Neuronal stem cell (in vitro differentiated cells): ENCODE data around the gene TOM1L2.

Experiments used
- DNase-seq: peaks from one replicate; pipeline ENCODE4 v3.0.0-alpha.2; 2013; ENCODE audit warnings: low spot score
- H2AFZ ChIP-seq: one replicate; pipeline ENCODE4 v1.6.1; 2013; ENCODE audit warnings: mild to moderate bottlenecking, low read length, inconsistent platforms
- H2AK5ac ChIP-seq: 2 replicates; pipeline ENCODE4 v1.6.1; 2013; ENCODE audit warnings: low read depth, mild to moderate bottlenecking, inconsistent platforms, low read length, moderate library complexity, mixed read lengths
- H2BK120ac ChIP-seq: 2 replicates; pipeline ENCODE4 v1.6.1; 2013; ENCODE audit warnings: low read depth, mild to moderate bottlenecking, inconsistent platforms, low read length, moderate library complexity, mixed read lengths
- H2BK12ac ChIP-seq: one replicate; pipeline ENCODE4 v1.6.1; 2013; ENCODE audit warnings: low read length, inconsistent platforms
- H2BK15ac ChIP-seq: 2 replicates; pipeline ENCODE4 v1.6.1; 2013; ENCODE audit warnings: mild to moderate bottlenecking, low read length, inconsistent platforms, mixed read lengths
- H2BK5ac ChIP-seq: one replicate; pipeline ENCODE4 v1.6.1; 2013; ENCODE audit warnings: inconsistent platforms, mild to moderate bottlenecking, low read length, moderate library complexity
- H3K14ac ChIP-seq: one replicate; pipeline ENCODE4 v1.6.1; 2013; ENCODE audit warnings: low read length, inconsistent platforms
- H3K18ac ChIP-seq: 2 replicates; pipeline ENCODE4 v1.6.1; 2013; ENCODE audit warnings: low read length, inconsistent platforms
- H3K23ac ChIP-seq: 2 replicates; pipeline ENCODE4 v1.6.1; 2013; ENCODE audit warnings: low read depth, mild to moderate bottlenecking, mixed read lengths, low read length, inconsistent platforms; ENCODE audit not compliant: poor library complexity
- H3K27ac ChIP-seq: replicated peaks from 3 replicates; pipeline ENCODE4 v1.5.1; 2013; ENCODE audit warnings: low read length, inconsistent platforms
- H3K27me3 ChIP-seq, 3 experiments: 2 replicates each; pipeline ENCODE4 v1.6.1; 2013; ENCODE audit warnings: low read length in 3 of 3, mild to moderate bottlenecking in 2 of 3, inconsistent platforms in 1 of 3, low read depth in 1 of 3, mixed read lengths in 1 of 3, moderate library complexity in 1 of 3; ENCODE audit not compliant: control insufficient read depth in 3 of 3, insufficient read depth in 3 of 3
- H3K36me3 ChIP-seq, 2 donors: replicated peaks in 1 of 2; 2 replicates each; pipeline ENCODE4 v1.6.1; 2013; ENCODE audit warnings: low read length in 2 of 2; ENCODE audit not compliant: control insufficient read depth in 2 of 2, insufficient read depth in 2 of 2
- H3K4ac ChIP-seq: 2 replicates; pipeline ENCODE4 v1.6.1; 2013; ENCODE audit warnings: inconsistent platforms, mild to moderate bottlenecking, low read length, moderate library complexity
- H3K4me1 ChIP-seq, 2 donors: 1 replicate in 1 of 2; 2 replicates in 1 of 2; pipeline ENCODE4 v1.6.1; 2013; ENCODE audit warnings: low read length in 2 of 2, low read depth in 1 of 2; ENCODE audit not compliant: control insufficient read depth in 2 of 2, insufficient read depth in 1 of 2
- H3K4me2 ChIP-seq: one replicate; pipeline ENCODE4 v1.6.1; 2013; ENCODE audit warnings: mild to moderate bottlenecking, low read length, inconsistent platforms; ENCODE audit not compliant: insufficient read depth, poor library complexity, severe bottlenecking
- H3K4me3 ChIP-seq, 2 donors: 2 replicates each; pipeline ENCODE4 v1.5.1; 2013; ENCODE audit warnings: low read length in 2 of 2, mild to moderate bottlenecking in 2 of 2, inconsistent platforms in 1 of 2, moderate library complexity in 1 of 2
- H3K79me1 ChIP-seq: one replicate; pipeline ENCODE4 v1.6.1; 2013; ENCODE audit warnings: low read depth, mild to moderate bottlenecking, inconsistent platforms, low read length, moderate library complexity
- H3K9ac ChIP-seq: one replicate; pipeline ENCODE4 v1.6.1; 2013; ENCODE audit warnings: mild to moderate bottlenecking, low read depth, low read length, inconsistent platforms; ENCODE audit not compliant: poor library complexity
- H3K9me3 ChIP-seq, 2 donors: replicated peaks in 1 of 2; 2 replicates each; pipeline versions ENCODE3 to v1.6.1; 2013; ENCODE audit warnings: low read length in 2 of 2, mild to moderate bottlenecking in 2 of 2, inconsistent platforms in 1 of 2, low read depth in 1 of 2, mixed read lengths in 1 of 2, moderate library complexity in 1 of 2; ENCODE audit not compliant: control insufficient read depth in 2 of 2, insufficient read depth in 1 of 2
- H4K8ac ChIP-seq: one replicate; pipeline ENCODE4 v1.6.1; 2013; ENCODE audit warnings: low read depth, mild to moderate bottlenecking, inconsistent platforms, low read length, moderate library complexity
- H4K91ac ChIP-seq: one replicate; pipeline ENCODE4 v1.6.1; 2013; ENCODE audit warnings: low read length, low read depth, mild to moderate bottlenecking, inconsistent platforms; ENCODE audit not compliant: poor library complexity
- WGBS, 2 donors: extraction: QIAGEN DNeasy Blood & Tissue Kit; methylation state at CpG; one replicate each; pipeline ENCODE4 v1.1.7; 2013; ENCODE audit warnings: missing lambda C conversion rate in 2 of 2, mixed read lengths in 1 of 2; ENCODE audit not compliant: insufficient read length in 2 of 2, insufficient replicate concordance in 1 of 2; ENCODE audit errors: extremely low coverage in 2 of 2; 5-methylcytosine and 5-hydroxymethylcytosine counted together

Gene TOM1L2

GRCh38 chr17:17815062-17815406 lies 157.2 kb downstream of the TOM1L2 start:
- H2BK120ac ChIP-seq = no peak overlapping the region
- no peak overlapping the region for H3K27ac ChIP-seq
- H3K27me3 ChIP-seq = no peaks in the 10 kb centered on the region
- H2AFZ ChIP-seq = no peak overlapping the region
- H3K79me1 ChIP-seq = peaks cover 9% of the 10 kb centered on the region
- no peak overlapping the region for H2BK15ac ChIP-seq
- H3K9ac ChIP-seq = no peak overlapping the region
- no peak overlapping the region for H2BK12ac ChIP-seq
- H3K23ac ChIP-seq = no peak overlapping the region
- H2AK5ac ChIP-seq = no peak overlapping the region
- H3K4me1 ChIP-seq = peaks cover 27 to 28% of the 10 kb centered on the region in 2 donors
- no peak for DNase-seq
- no peak overlapping the region for H4K8ac ChIP-seq
- H3K4me3 ChIP-seq = no peak overlapping the region
- H2BK5ac ChIP-seq = peak overlapping the region; percentile 49
- no peak overlapping the region for H4K91ac ChIP-seq
- H3K18ac ChIP-seq = no peak overlapping the region
- no CpG with 5 or more reads among the region's 8 CpGs for WGBS, 2 donors
- H3K36me3 ChIP-seq = peaks cover 69 to 74% of the 10 kb centered on the region in 2 donors
- no peaks in the 10 kb centered on the region for H3K9me3 ChIP-seq
- no peak overlapping the region for H3K4me2 ChIP-seq
- H3K14ac ChIP-seq = no peak overlapping the region
- no peak overlapping the region for H3K4ac ChIP-seq

GRCh38 chr17:17814162-17815061 lies 157.8 kb downstream of the TOM1L2 start:
- no peak overlapping the region for H2AK5ac ChIP-seq
- H3K14ac ChIP-seq = peak overlapping the region; percentile 38
- no peak overlapping the region for H2BK120ac ChIP-seq
- peak overlapping the region; percentile 49 for H2BK5ac ChIP-seq
- WGBS, 2 donors = no CpG with 5 or more reads among the region's 20 CpGs
- no peak overlapping the region for H3K27ac ChIP-seq
- H3K27me3 ChIP-seq = no peaks in the 10 kb centered on the region
- no peak overlapping the region for H2AFZ ChIP-seq
- H2BK12ac ChIP-seq = peak overlapping the region; percentile 36
- H3K4me3 ChIP-seq = no peak overlapping the region
- no peaks in the 10 kb centered on the region for H3K9me3 ChIP-seq
- peak overlapping the region; percentile 73 for H3K23ac ChIP-seq
- no peak overlapping the region for H2BK15ac ChIP-seq
- no peak overlapping the region for H3K4me2 ChIP-seq
- H4K91ac ChIP-seq = no peak overlapping the region
- H3K18ac ChIP-seq = no peak overlapping the region
- peaks cover 24 to 28% of the 10 kb centered on the region in 2 donors for H3K4me1 ChIP-seq
- peaks cover 65 to 68% of the 10 kb centered on the region in 2 donors for H3K36me3 ChIP-seq
- no peak overlapping the region for H3K4ac ChIP-seq
- peaks cover 6% of the 10 kb centered on the region for H3K79me1 ChIP-seq
- DNase-seq = no peak
- no peak overlapping the region for H3K9ac ChIP-seq
- H4K8ac ChIP-seq = no peak overlapping the region

- H3K4me1 ChIP-seq = peaks cover 24 to 33% of the 10 kb centered on the region in 2 donors
- no CpG with 5 or more reads among the region's 16 CpGs for WGBS, 2 donors
- no peak for DNase-seq
Observed at GRCh38 chr17:17813725-17814095, 158.5 kb downstream of the TOM1L2 start.

GRCh38 chr17:17813055-17813724 lies 159.0 kb downstream of the TOM1L2 start:
- Histone ChIP-seq H2BK120ac (no peak overlapping the region), H3K4ac (no peak overlapping the region), H4K91ac (no peak overlapping the region), H2AK5ac (no peak overlapping the region), H4K8ac (no peak overlapping the region), H2BK15ac (no peak overlapping the region), H3K18ac (peak overlapping the region; percentile 23), H3K23ac (peak overlapping the region; percentile 75), H2AFZ (no peak overlapping the region), H3K27me3 (no peaks in the 10 kb centered on the region), H2BK12ac (no peak overlapping the region), H3K4me1 (peaks cover 22 to 29% of the 10 kb centered on the region in 2 donors), H3K36me3 (peaks cover 53 to 66% of the 10 kb centered on the region in 2 donors), H2BK5ac (no peak overlapping the region), H3K14ac (peak overlapping the region; percentile 77), H3K9me3 (no peaks in the 10 kb centered on the region), H3K4me2 (no peak overlapping the region), H3K79me1 (peaks cover 6% of the 10 kb centered on the region), H3K4me3 (no peak overlapping the region), H3K9ac (no peak overlapping the region), H3K27ac (no peak overlapping the region)
- no CpG with 5 or more reads among the region's 25 CpGs for WGBS, 2 donors
- DNase-seq = no peak

More at GRCh38 chr17:17813725-17814095, 158.5 kb downstream of the TOM1L2 start:
- no peak overlapping the region for H2BK5ac ChIP-seq
- H2BK15ac ChIP-seq = no peak overlapping the region
- no peak overlapping the region for H2BK120ac ChIP-seq
- H3K36me3 ChIP-seq = peaks cover 58 to 67% of the 10 kb centered on the region in 2 donors
- peaks cover 6% of the 10 kb centered on the region for H3K79me1 ChIP-seq
- H3K23ac ChIP-seq = peak overlapping the region; percentile 75
- H3K18ac ChIP-seq = no peak overlapping the region
- no peak overlapping the region for H3K27ac ChIP-seq
- no peak overlapping the region for H3K9ac ChIP-seq
- no peak overlapping the region for H4K8ac ChIP-seq
- no peak overlapping the region for H3K4me2 ChIP-seq
- no peaks in the 10 kb centered on the region for H3K9me3 ChIP-seq
- peak overlapping the region; percentile 49 for H3K14ac ChIP-seq
- H3K4ac ChIP-seq = no peak overlapping the region
- H2AFZ ChIP-seq = no peak overlapping the region
- peak overlapping the region; percentile 51 for H2BK12ac ChIP-seq
- no peak overlapping the region for H3K4me3 ChIP-seq
- H4K91ac ChIP-seq = no peak overlapping the region
- H3K27me3 ChIP-seq = no peaks in the 10 kb centered on the region
- H2AK5ac ChIP-seq = no peak overlapping the region
